T-helper 22 cell (primary cell): ENCODE data around the gene ENTPD1.
"Not testable (repeated sequence)": the region's sequence is repeated elsewhere in the genome, so short reads cannot be mapped to it uniquely, and the experiment has no call there.

Experiments used
- DNase-seq: peaks from one replicate; pipeline ENCODE4 v3.0.0-alpha.2; 2020; ENCODE audit warnings: low read depth

The ENTPD1 gene

DNA sequence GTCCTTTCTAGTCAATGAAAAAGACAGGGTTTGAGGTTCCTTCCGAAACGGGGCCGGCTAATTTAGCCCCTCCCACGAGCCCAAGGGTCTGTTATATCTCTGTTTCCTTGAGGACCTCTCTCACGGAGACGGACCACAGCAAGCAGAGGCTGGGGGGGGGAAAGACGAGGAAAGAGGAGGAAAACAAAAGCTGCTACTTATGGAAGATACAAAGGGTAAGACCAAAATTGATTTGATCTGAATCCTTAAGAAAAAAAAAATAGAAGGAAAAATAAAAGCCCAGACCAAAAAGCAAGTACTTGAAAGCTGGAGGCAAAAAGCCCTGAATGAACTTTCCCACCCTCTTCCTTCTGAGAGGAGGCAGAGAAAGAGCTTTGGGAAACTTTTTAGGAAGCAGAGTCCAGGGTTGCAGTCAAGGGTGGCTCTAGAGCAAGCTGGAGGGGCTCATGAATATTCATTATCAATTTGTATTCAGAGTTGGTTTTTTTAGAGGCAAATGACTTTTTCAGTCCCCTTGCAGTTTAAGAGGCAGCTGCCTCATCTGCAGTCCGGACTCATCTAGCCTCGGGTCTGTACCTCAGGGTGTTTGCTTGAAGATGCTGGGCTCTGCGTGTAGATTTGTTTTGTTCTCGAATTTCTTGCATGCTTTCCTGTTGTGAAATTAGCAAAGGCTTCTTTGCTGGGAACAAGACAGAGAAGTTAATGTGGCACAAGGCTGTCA is at the start of gene ENTPD1:
Gene ENTPD1 (plus strand): TSS at position 123 of the 721 bp plus-strand sequence. CDS start 77 bp downstream, at position 200.
- no peak for DNase-seq

DNA sequence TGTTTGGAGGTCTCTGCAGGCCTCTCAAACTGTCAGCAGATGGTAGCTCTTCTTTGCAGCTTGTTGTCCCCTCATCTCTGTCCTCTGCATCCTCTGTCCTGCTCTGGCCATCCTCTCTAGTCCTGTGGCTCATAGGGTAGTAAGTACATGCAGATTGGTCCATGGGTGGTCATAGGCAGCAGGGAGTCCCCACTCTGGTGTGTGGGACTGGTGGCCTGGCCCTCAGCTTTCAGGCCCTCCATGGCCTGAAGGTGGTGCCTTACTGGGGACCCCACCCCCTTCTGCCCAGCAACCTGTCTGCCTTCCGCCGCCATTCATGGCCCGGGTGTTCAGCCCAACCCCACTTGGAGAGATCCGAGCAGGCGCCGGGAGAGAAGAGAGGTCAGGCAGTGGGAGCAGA is 49.4 kb upstream of the ENTPD1 start:
- DNase-seq, result no peak

DNA sequence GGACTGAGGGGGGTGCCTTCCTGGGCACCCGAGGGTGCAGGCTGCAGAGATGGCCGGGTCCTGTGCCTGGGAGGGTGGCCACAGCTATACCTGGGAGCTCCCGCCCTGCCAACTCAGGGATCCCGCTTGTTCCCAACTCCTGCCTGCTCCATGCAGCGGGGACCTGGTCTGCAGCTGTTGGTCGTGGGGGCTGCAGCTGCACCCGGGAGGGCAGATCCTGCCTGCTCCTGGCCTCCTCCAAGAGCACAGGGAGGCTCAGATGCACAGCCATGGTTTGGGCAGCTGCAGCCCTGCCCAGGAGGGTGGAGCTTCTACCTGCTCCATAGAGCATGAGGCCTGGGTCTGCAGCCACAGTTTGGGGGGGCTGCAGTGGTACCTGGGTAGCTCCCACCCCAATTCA is 49.0 kb upstream of the ENTPD1 start:
- no peak for DNase-seq

GRCh38 chr10:95711492-95711891 is 44.5 kb upstream of the ENTPD1 start:
- DNase-seq, result no peak

GRCh38 chr10:95716466-95716865 is 39.5 kb upstream of the ENTPD1 start:
- no peak for DNase-seq

DNA sequence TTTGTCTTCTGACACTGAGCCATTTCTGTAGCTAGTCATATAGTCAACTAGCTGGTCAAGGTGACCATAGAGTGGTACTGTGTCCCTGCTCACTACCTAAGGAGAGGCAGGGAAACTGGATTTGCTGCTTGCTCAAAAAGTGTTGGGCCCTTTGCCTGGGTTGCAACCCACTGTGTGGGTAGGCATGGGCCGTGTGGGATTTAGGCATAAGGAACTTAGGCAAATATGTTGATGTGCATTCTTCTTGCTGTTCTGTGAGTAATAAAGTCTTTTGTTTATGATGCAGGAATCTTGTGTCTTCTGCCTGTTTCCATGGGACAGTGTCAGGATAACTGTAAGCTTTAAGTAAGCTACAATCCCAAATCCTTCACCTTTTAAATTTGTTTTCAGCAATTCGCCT is 39.1 kb upstream of the ENTPD1 start:
- DNase-seq, result no peak

GRCh38 chr10:95720745-95721144 is 35.2 kb upstream of the ENTPD1 start:
- not testable (repeated sequence) for DNase-seq

GRCh38 chr10:95722496-95722895 is 33.5 kb upstream of the ENTPD1 start:
- DNase-seq, result not testable (repeated sequence)

- DNase-seq, result no peak
Measured at GRCh38 chr10:95728526-95728925, 27.4 kb upstream of the ENTPD1 start.

GRCh38 chr10:95729323-95730055 is 26.5 kb upstream of the ENTPD1 start:
- no peak for DNase-seq

- DNase-seq, result no peak
Measured at GRCh38 chr10:95730233-95730632, 25.7 kb upstream of the ENTPD1 start.

DNA sequence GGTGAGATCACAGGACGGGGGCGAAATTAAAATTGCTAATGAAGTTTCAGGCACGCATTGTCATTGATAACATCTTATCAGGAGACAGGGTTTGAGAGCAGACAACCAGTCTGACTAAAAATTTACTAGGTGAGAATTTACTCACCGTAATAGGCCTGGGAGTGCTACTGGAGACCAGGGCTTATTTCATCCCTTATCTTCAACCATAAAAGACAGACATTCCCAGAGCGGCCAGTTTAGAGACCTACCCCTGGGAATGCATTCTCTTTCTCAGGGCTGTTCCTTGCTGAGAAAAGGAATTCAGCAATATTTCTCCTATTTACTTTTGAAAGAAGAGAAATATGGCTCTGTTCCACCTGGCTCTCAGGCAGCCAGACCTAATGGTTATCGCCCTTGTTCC is 23.1 kb upstream of the ENTPD1 start:
- not testable (repeated sequence) for DNase-seq

GRCh38 chr10:95739056-95739455 is 16.9 kb upstream of the ENTPD1 start:
- no peak for DNase-seq

DNA sequence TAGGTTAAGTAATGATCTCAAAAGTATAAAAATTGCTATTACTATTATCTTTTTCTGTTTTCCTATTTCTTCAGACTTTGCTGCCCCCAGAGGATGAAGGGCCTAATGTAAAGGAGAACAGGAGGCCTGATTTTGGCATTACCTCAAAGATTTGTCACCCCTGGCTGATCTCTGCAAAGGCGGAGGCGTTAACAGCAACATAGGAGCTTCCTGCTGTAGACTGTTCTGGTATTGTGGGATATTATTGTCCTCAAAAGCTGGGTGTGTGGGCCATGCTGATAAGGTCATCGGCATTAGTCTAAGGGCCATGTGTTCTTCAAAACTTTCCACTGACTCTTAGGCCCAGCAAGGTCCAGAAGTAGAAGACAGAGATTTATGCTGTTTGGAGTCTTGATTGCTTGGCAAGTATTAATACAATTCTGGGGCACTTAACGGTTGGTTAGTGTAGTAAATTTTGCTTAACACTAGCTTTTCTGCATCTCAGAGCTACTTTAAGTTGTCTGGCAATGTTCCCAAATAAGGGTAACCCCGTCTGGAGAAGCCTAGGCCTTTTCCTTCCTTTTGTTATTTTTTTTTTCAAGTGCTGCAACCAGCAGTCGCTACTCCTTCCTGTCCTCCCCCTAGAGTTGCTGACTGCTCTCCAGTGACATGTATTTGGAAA is 14.0 kb upstream of the ENTPD1 start:
- no peak for DNase-seq

GRCh38 chr10:95742485-95742884 is 13.5 kb upstream of the ENTPD1 start:
- no peak for DNase-seq

DNA sequence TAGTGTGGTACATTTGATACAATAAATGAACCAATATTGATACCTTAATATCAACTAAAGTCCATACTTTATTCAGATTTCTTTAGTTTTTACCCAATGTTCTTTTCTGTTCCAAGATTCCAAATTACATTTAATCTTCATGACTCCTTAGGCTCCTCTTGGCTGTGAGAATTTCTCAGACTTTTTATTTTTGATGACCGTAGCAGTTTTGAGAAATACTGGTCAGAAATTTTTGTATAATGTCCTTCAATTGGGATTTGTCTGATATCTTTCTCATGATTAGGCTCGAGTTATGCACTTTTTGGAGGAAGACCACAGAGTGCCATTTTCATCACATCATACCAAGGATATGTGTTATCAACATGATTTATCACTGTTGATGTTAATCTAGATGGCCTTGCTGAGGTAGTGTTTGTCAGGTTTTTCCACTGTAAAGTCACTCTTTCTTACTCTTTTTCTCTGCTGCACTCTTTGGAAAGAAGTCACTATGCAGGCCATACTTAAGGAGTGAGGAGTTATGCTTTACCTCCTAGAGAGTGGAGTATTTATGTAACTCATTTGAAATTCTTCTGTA is 12.9 kb upstream of the ENTPD1 start:
- no peak for DNase-seq

- no peak for DNase-seq
Measured at GRCh38 chr10:95745501-95745900, 10.5 kb upstream of the ENTPD1 start.

- no peak for DNase-seq
Measured at GRCh38 chr10:95748349-95748748, 7.6 kb upstream of the ENTPD1 start.

DNA sequence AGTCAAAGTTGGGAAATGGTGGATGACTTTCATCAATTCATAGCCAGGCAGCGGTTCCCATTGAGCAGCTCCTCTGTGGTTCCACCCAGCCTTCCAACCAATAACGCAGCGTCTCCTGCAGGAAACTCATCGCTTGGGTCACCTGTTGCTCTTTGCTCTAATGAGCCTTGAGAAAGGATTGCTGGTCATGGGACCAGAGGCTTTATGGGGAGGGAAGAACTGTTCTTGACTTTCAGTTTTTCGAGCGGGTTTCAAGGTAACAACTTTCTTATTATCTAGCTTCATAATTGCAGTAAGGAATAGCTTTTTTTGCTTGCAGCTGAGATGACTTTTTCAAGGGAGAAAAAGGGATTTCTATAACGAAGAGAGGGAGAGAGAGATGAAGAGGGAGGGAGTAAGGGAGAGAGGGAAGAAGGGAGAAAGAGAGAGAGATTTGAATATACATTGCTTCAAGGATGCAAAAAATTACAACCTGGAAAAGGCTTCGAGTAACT is 405 bp upstream of the ENTPD1 start:
- DNase-seq, result no peak

- no peak for DNase-seq
Measured at GRCh38 chr10:95756809-95757684, 1.1 kb downstream of the ENTPD1 start.

DNA sequence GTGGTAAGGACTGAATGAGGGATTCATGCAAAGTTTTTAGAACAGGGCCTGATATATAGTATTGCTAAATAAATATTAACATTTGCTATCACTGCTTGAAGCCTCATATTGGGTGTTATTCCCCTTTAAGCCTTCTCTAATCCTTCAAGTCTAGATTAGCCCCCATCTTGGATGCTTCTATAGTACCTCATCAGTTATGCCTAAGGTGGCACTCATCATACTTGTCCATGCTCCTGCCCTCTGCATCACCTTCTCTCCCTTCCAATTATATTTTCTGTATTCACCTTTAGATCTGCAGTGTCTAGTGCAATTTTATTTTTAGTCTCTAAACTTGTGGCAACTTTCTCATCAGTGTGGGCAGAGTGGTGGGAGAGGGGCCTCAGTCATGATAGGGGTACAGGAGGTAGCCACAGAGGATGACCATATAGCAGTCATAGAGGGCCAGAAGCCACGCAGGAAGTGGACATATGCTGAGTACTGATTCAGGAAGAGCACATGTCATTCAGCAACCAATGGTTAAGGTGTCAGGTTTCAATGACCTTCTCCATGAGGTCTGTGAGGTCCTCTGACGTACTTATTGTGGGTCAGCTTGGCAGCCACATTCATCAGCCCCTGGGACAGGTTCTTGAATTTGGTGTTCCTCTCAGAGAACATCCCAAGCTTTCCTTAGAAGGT is 2.5 kb downstream of the ENTPD1 start:
- no peak for DNase-seq
